Stomach (tissue), 4 donors: ENCODE results near the gene ZMIZ1.

ENCODE experiments used
- CTCF ChIP-seq, 7 experiments: fragments of 450-650 bp in 4 of 7; fragments of 200-600 bp in 3 of 7; sonication (generic) in 3 of 7; IDR thresholded peaks; one replicate each; pipeline ENCODE4 v1.5.1; 2016 to 2019; ENCODE audit warnings: antibody characterized with exemption in 7 of 7, control low read depth in 2 of 7, mild to moderate bottlenecking in 1 of 7
- EP300 ChIP-seq: sonication (generic); formaldehyde crosslinking; IDR thresholded peaks from one replicate; pipeline ENCODE4 v1.6.1; 2017; ENCODE audit warnings: antibody characterized with exemption
- POLR2A ChIP-seq, 4 donors: fragments of 450-650 bp; IDR thresholded peaks; one replicate each; pipeline ENCODE4 v1.6.1; 2016; ENCODE audit warnings: antibody characterized with exemption in 4 of 4, control low read depth in 2 of 4, mild to moderate bottlenecking in 1 of 4, moderate library complexity in 1 of 4

DNA sequence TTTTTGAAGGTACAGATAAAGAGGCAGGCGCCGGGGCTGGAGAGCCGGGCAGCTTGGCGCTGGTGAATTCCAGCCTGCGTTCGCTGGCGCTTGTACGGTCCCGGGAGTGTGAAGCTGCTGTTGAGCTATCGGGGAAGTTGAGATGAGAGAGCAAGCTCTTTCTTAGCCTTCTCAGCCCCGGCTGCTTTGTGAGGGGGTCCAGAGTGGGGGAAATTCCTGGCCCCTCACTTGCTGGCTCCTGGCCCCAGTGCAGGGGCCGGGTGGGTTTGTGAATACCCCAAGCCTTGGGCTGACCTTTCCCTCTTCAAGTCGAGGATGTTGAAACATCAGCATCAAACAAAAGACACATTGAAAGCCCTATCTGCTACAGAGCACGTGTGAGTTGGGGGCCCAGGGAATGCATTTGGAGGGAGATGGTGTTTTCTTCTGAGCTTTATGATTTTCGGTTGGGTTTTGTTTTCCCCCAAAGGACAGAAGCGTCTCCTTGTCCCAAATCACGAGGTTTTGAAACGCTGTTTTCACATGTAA is 2.7 kb downstream of the ZMIZ1 start:
- TF ChIP-seq POLR2A (IDR thresholded peaks at IDR 0.05) (peak in 1 of 4 donors; percentile 25), CTCF (IDR thresholded peaks at IDR 0.05) (no peak), EP300 (no peak)
